Heart right ventricle (tissue), 16 donors: ENCODE data around the gene RALGPS1. TPM values are rescaled to one million over a fixed set of nuclear protein-coding genes. Genes with fewer than 3 reads are reported as not detected.

Experiments used
- ATAC-seq, 8 donors: fragments of 200-7000 bp; cut with Tn5 transposase; one replicate each; pipeline ENCODE4 v1.9.1; 2020; ENCODE audit warnings: mild to moderate bottlenecking in 8 of 8, moderate library complexity in 8 of 8, moderate number of reproducible peaks in 1 of 8
- DNase-seq, 2 donors: peaks; one replicate each; pipeline ENCODE4 v3.0.0-alpha.2; 2020
- H3K27ac ChIP-seq, 10 donors: fragments of 200-600 bp; sonication (generic) in 2 of 10; one replicate each; pipeline versions ENCODE4 v1.5.0 to v1.8.0; 2020 to 2022; ENCODE audit warnings: mild to moderate bottlenecking in 3 of 10
- H3K27me3 ChIP-seq, 7 donors: fragments of 200-600 bp; one replicate each; pipeline ENCODE4 v1.8.0; 2021 to 2022; ENCODE audit warnings: mild to moderate bottlenecking in 2 of 7
- H3K36me3 ChIP-seq, 9 donors: fragments of 200-600 bp; sonication (generic) in 1 of 9; one replicate each; pipeline versions ENCODE4 v1.5.0 to v1.8.0; 2020 to 2022; ENCODE audit warnings: mild to moderate bottlenecking in 2 of 9
- H3K4me1 ChIP-seq, 9 donors: fragments of 200-600 bp; sonication (generic) in 1 of 9; one replicate each; pipeline versions ENCODE4 v1.5.0 to v1.8.0; 2020 to 2022; ENCODE audit warnings: mild to moderate bottlenecking in 4 of 9
- H3K4me3 ChIP-seq, 10 donors: fragments of 200-600 bp; sonication (generic) in 2 of 10; one replicate each; pipeline versions ENCODE4 v1.5.0 to v1.8.0; 2020 to 2022; ENCODE audit warnings: mild to moderate bottlenecking in 7 of 10, moderate library complexity in 2 of 10
- H3K9me3 ChIP-seq, 11 donors: fragments of 200-600 bp in 10 of 11; sonication (generic) in 2 of 11; one replicate each; pipeline versions ENCODE4 v1.5.0 to v1.8.0; 2013 to 2022; ENCODE audit warnings: mild to moderate bottlenecking in 2 of 11, control low read depth in 1 of 11, moderate library complexity in 1 of 11
- WGBS, 2 donors: extraction: QIAGEN DNeasy Blood & Tissue Kit; methylation state at CpG; one replicate each; pipeline ENCODE4 v1.1.7; 2013; ENCODE audit warnings: inconsistent platforms in 1 of 2; 5-methylcytosine and 5-hydroxymethylcytosine counted together
- intact Hi-C, 10 donors: fragments of 100-400 bp; cut with DNase I; formaldehyde crosslinking; loops; one replicate each; pipeline versions ENCODE4 v1.11.1 to v1.14.2; 2022
- polyA plus RNA-seq, 2 donors: library from polyadenylated mRNA; stranded (reverse); fragments of 200-250 nt; gene quantifications; one replicate each; pipeline ENCODE4 v1.2.3, GENCODE V29; 2013
- total RNA-seq, 10 donors: library from RNA; stranded (reverse); fragmentation: NEBNext Ultra II Directional in 3 of 10; extraction: Animal tissue kit (Norgen Biotek cat#: 25700) in 3 of 10; gene quantifications; one replicate each; pipeline versions ENCODE4 v1.2.1 to v1.2.4, GENCODE V29; 2021 to 2023
- TF ChIP-seq, protein P1 (sequence below), 9 donors: fragments of 200-600 bp; sonication (generic) in 2 of 9; IDR thresholded peaks; one replicate each; pipeline versions ENCODE4 v1.5.0 to v1.8.0; 2021 to 2022; ENCODE audit warnings: antibody characterized with exemption in 9 of 9, mild to moderate bottlenecking in 5 of 9, moderate library complexity in 1 of 9
- donor health status: Arrhythmogenic right ventricular cardiomyopathy.
- donor health status: ischemic (EF 13 %, LVEDD 7.1; RV severe dilation, severe dysfunction).
- donor health status: healthy with polysubstance abuse.
- donor health status: DM: no; HTN: yes; CAD: no.
- donor health status: DM: no; HTN: no; CAD: no.
- donor health status: ischemic (EF 25% LVEDD 6.9; RV normal size, moderate dysfunction).
- donor health status: ischemic (EF 25% LVEDD 5.7; RV mildly dilated, moderate dysfunction).
- donor health status: healthy.
- donor health status: DM: yes; HTN: yes; CAD: no.
- donor health status: Ischemic cardiomyopathy.
- donor health status: ischemic (EF 35%, LVEDD 5.7; RV mildly dilated, moderate dysfunction).
- donor health status: nonischemic (EF 11% LVEDD 7.7; RV severe dilation, severe dysfunction).
- donor health status: DM: yes; HTN: yes; CAD: no.
- donor health status: PGD.
- donor health status: ischemic (EF 29% LVEDD 5.4; RV normal size, mild dysfunction).
- donor health status: nonischemic (EF 23%, LVEDD 6.1; RV moderate dilation, normal function).

The RALGPS1 gene
- total and polyA plus RNA-seq, 12 donors, result 4.2 to 25.0 (median 16.8) TPM

DNA sequence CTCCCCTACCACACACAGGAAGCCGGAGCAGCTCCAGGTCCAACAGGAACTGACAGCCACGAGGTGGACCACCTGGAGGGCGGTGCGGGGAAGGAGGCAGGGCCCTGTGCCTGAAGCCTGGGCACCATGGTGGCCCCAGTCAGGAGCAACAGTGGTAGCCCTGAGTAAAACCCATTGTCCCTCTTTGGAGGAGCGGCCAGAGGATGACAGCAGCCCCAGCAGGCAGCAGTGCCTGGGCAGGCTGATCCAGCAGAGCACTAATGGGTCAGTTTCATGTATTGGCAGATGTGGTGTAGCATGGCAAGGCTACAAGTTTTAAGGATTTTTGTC, 302.3 kb downstream of the RALGPS1 start:
- Histone ChIP-seq H3K9me3 (no peaks in the 10 kb centered on the region), H3K4me3 (no peak overlapping the region), H3K36me3 (peaks cover 0 to 16% (median 0%) of the 10 kb centered on the region in 9 donors), H3K27ac (no peak overlapping the region), H3K27me3 (no peaks in the 10 kb centered on the region), H3K4me1 (peaks cover 0 to 10% (median 0%) of the 10 kb centered on the region in 9 donors)
- no peak for DNase-seq
- intact Hi-C loops, result loop anchor here in 5 of 10 donors (5.0 to 10.0 kb wide), 6 partner anchors 128 to 708 kb away; partner anchors contain the start of gene SLC2A8 (in 2 of the 5)
- TF ChIP-seq, protein P1, sequence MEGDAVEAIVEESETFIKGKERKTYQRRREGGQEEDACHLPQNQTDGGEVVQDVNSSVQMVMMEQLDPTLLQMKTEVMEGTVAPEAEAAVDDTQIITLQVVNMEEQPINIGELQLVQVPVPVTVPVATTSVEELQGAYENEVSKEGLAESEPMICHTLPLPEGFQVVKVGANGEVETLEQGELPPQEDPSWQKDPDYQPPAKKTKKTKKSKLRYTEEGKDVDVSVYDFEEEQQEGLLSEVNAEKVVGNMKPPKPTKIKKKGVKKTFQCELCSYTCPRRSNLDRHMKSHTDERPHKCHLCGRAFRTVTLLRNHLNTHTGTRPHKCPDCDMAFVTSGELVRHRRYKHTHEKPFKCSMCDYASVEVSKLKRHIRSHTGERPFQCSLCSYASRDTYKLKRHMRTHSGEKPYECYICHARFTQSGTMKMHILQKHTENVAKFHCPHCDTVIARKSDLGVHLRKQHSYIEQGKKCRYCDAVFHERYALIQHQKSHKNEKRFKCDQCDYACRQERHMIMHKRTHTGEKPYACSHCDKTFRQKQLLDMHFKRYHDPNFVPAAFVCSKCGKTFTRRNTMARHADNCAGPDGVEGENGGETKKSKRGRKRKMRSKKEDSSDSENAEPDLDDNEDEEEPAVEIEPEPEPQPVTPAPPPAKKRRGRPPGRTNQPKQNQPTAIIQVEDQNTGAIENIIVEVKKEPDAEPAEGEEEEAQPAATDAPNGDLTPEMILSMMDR (IDR thresholded peaks at IDR 0.05), result no peak
- 83 to 88% methylated on average over 5 of the region's 5 CpGs for WGBS, 2 donors
- no peak for ATAC-seq

DNA sequence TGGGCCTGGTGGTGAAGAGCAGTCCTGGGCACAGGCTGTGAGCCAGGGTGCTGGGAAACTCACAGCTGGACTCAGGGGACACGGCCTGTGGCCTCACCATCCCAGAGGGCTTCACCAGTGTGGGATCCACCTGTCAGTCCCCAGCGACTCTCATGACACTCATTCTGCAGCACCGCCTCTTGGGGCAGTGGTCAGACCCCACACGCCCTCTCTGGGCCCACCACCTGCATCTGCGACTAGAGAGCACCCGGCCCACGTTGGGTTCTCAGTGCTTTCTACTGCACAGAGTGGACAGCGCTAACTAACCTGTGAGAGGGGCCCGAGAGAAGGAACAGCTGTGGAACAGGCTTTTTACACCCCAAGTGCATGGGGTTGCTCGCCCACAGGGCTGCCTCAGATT, 304.2 kb downstream of the RALGPS1 start:
- intact Hi-C loops, result loop anchor here in 5 of 10 donors (5.0 to 10.0 kb wide), 6 partner anchors 126 to 706 kb away; partner anchors contain the start of gene SLC2A8 (in 2 of the 5)
- TF ChIP-seq, protein P1 (IDR thresholded peaks at IDR 0.05), result no peak
- H3K4me1 ChIP-seq, result peaks cover 0 to 14% (median 2%) of the 10 kb centered on the region in 9 donors
- no peak for ATAC-seq
- H3K4me3 ChIP-seq, result no peak overlapping the region
- no peak for DNase-seq
- H3K27ac ChIP-seq, result no peak overlapping the region
- no peaks in the 10 kb centered on the region for H3K27me3 ChIP-seq
- no peaks in the 10 kb centered on the region for H3K9me3 ChIP-seq
- WGBS, 2 donors, result 89 to 92% methylated on average over 10 of the region's 10 CpGs
- peaks cover 0 to 8% (median 0%) of the 10 kb centered on the region in 9 donors for H3K36me3 ChIP-seq

DNA sequence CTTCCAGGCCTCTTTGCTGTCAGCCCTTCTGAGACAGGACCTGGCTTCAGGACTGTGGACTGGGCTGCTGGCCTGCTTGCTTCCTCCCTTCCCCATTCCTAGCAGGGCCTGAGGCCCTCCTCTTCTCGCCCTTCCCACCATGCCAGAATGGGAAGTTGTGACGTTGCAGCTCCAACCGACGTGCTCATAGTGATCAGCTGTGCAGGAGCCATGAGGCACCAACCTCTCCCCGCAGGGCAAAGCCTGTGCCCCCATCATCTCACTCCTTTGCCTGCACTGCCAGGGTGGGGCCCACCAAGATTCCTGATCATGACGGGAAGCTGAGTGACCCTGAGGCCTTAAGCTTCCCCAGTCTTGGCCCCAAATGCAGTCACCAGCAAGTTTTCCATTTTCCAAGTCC, 304.9 kb downstream of the RALGPS1 start:
- WGBS, 2 donors, result 71 to 78% methylated on average over 6 of the region's 6 CpGs
- DNase-seq (no peak), ATAC-seq (no peak)
- intact Hi-C loops, result loop anchor here in 5 of 10 donors (5.0 to 10.0 kb wide), 6 partner anchors 125 to 705 kb away; partner anchors contain the start of gene SLC2A8 (in 2 of the 5)
- Histone ChIP-seq H3K36me3 (peaks cover 0 to 8% (median 0%) of the 10 kb centered on the region in 9 donors), H3K27ac (no peak overlapping the region), H3K4me3 (no peak overlapping the region), H3K27me3 (no peaks in the 10 kb centered on the region), H3K9me3 (no peaks in the 10 kb centered on the region), H3K4me1 (peaks cover 0 to 18% (median 9%) of the 10 kb centered on the region in 9 donors)
- TF ChIP-seq, protein P1 (IDR thresholded peaks at IDR 0.05), result no peak

DNA sequence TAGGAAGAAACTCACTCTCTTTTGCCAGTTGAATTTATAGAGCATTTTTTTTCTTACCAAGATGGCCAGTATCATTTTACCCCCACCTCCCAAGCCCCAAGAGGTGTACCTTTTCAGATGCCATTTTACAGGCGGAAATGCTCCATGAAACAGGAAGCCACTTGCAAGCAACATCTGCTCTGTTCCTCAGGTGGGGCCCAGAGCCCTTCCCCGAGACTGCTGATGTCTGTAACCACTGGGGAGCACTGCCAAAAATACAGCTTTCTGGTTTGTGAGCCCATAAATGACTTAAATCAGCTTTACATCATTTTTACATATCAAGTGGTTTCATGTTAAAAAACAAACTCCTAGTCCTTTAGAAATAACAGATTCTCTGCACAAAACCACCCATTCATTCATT, 307.1 kb downstream of the RALGPS1 start:
- ATAC-seq (no peak), DNase-seq (no peak)
- H3K27ac ChIP-seq, result no peak overlapping the region
- TF ChIP-seq, protein P1 (IDR thresholded peaks at IDR 0.05), result no peak
- intact Hi-C loops, result loop anchor here in 5 of 10 donors (5.0 to 10.0 kb wide), 6 partner anchors 93 to 203 kb away; partner anchors contain the start of gene ZNF79 (in 2 of the 5)
- H3K36me3 ChIP-seq, result peaks cover 0 to 7% (median 0%) of the 10 kb centered on the region in 9 donors
- WGBS, 2 donors, result 73 to 75% methylated on average over 2 of the region's 2 CpGs
- no peak overlapping the region for H3K4me3 ChIP-seq
- H3K4me1 ChIP-seq, result peaks cover 0 to 25% (median 19%) of the 10 kb centered on the region in 9 donors
- peaks cover 0 to 8% (median 0%) of the 10 kb centered on the region in 7 donors for H3K27me3 ChIP-seq
- H3K9me3 ChIP-seq, result no peaks in the 10 kb centered on the region
